ENCODE results near the gene PHACTR1.

DNA sequence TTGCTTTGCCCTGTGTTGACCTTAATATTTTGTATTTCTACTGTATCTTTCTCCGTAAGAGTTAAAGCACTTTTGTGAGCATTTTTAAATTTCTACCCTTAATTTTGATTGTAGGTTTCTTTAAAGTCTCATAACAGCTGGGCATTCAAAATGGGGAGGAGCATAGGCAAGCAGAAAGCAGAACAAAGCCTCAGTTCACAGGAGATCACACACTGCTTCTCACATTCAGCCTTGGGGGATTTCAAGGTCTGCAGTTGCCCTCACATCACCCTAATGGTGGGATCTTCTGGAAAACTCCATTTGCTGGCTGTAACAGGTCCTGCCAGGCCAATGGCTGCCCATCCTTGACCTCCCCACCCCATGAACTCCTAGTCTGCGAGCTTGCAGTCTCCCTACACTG is 292.9 kb downstream of the PHACTR1 start:
- TF ChIP-seq POLR2A (IDR thresholded peaks at IDR 0.05) = no peak
- TF ChIP-seq, protein P1, sequence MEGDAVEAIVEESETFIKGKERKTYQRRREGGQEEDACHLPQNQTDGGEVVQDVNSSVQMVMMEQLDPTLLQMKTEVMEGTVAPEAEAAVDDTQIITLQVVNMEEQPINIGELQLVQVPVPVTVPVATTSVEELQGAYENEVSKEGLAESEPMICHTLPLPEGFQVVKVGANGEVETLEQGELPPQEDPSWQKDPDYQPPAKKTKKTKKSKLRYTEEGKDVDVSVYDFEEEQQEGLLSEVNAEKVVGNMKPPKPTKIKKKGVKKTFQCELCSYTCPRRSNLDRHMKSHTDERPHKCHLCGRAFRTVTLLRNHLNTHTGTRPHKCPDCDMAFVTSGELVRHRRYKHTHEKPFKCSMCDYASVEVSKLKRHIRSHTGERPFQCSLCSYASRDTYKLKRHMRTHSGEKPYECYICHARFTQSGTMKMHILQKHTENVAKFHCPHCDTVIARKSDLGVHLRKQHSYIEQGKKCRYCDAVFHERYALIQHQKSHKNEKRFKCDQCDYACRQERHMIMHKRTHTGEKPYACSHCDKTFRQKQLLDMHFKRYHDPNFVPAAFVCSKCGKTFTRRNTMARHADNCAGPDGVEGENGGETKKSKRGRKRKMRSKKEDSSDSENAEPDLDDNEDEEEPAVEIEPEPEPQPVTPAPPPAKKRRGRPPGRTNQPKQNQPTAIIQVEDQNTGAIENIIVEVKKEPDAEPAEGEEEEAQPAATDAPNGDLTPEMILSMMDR (IDR thresholded peaks at IDR 0.05) = no peak
